ENCODE measurements around the gene SSH2. TPM values are rescaled to one million over a fixed set of nuclear protein-coding genes. Genes with fewer than 3 reads are reported as not detected.
"Not testable (repeated sequence)": the region's sequence is repeated elsewhere in the genome, so short reads cannot be mapped to it uniquely, and the experiment has no call there.

Gene SSH2
- total RNA-seq, 1 donor from 2014 or later: 16.2 TPM

GRCh38 chr17:29927546-29927945, 2.5 kb downstream of the SSH2 start:
- no peak for DNase-seq

- no peak for DNase-seq
Measured at GRCh38 chr17:29924786-29925185, 5.2 kb downstream of the SSH2 start.

- no peak for DNase-seq
Measured at GRCh38 chr17:29918922-29919856, 10.8 kb downstream of the SSH2 start.

GRCh38 chr17:29918016-29918415, 12.0 kb downstream of the SSH2 start:
- no peak for DNase-seq

- DNase-seq: no peak
Measured at GRCh38 chr17:29914819-29915537, 15.1 kb downstream of the SSH2 start.

GRCh38 chr17:29911641-29912177, 18.3 kb downstream of the SSH2 start:
- DNase-seq: no peak

- no peak for DNase-seq
Measured at GRCh38 chr17:29909236-29910003, 20.6 kb downstream of the SSH2 start.

GRCh38 chr17:29906969-29907368, 23.1 kb downstream of the SSH2 start:
- DNase-seq: no peak

GRCh38 chr17:29905879-29906167, 24.2 kb downstream of the SSH2 start:
- no peak for DNase-seq

GRCh38 chr17:29905086-29905878, 24.7 kb downstream of the SSH2 start:
- no peak for DNase-seq

- no peak for DNase-seq
Measured at GRCh38 chr17:29903471-29903870, 26.6 kb downstream of the SSH2 start.

- DNase-seq: not testable (repeated sequence)
Measured at GRCh38 chr17:29897136-29897535, 32.9 kb downstream of the SSH2 start.

- no peak for DNase-seq
Measured at GRCh38 chr17:29892201-29892600, 37.8 kb downstream of the SSH2 start.

- no peak for DNase-seq
Measured at GRCh38 chr17:29891131-29891530, 38.9 kb downstream of the SSH2 start.

GRCh38 chr17:29885031-29885640, 44.9 kb downstream of the SSH2 start:
- DNase-seq: no peak

- DNase-seq: no peak
Measured at GRCh38 chr17:29883497-29883896, 46.5 kb downstream of the SSH2 start.

GRCh38 chr17:29881256-29881655, 48.8 kb downstream of the SSH2 start:
- DNase-seq: no peak

- DNase-seq: no peak
Measured at GRCh38 chr17:29880031-29880430, 50.0 kb downstream of the SSH2 start.

GRCh38 chr17:29874931-29875596, 55.0 kb downstream of the SSH2 start:
- no peak for DNase-seq

- DNase-seq: not testable (repeated sequence)
Measured at GRCh38 chr17:29874358-29874757, 55.7 kb downstream of the SSH2 start.

- DNase-seq: no peak
Measured at GRCh38 chr17:29873476-29873875, 56.6 kb downstream of the SSH2 start.
